ENCODE data around the gene ANAPC2.

The ANAPC2 gene

DNA sequence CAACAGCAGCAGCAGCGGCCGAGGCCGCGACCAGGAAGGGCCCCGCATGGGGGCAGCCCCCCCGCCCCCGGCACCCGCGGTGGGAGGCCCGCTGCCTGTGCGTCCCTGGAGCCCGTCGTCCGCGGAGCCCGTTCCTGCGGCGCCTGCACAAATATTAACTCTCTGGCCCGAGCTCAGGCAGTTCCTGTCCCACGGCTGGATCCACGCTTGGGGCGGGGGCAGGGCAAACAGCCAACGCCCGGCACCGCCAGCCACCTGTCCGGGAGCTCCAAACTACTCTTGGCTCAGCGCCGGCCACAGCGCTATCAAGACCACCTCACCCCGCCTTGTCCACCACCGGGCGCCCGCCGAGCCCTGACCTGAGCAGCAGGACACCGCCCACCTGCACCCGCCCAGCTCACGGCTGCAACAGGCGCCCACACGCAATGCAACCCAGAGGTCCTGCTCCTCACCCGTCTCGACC lies 18.4 kb downstream of the ANAPC2 start, which contains the start of gene LRRC26:
TSS of gene LRRC26 (minus strand) at position 156 of the 463 bp plus-strand sequence. CDS start at position 48, 108 bp downstream.
- DNase-seq (ENCODE audit: low spot score), result no peak
- TF ChIP-seq, protein P1, sequence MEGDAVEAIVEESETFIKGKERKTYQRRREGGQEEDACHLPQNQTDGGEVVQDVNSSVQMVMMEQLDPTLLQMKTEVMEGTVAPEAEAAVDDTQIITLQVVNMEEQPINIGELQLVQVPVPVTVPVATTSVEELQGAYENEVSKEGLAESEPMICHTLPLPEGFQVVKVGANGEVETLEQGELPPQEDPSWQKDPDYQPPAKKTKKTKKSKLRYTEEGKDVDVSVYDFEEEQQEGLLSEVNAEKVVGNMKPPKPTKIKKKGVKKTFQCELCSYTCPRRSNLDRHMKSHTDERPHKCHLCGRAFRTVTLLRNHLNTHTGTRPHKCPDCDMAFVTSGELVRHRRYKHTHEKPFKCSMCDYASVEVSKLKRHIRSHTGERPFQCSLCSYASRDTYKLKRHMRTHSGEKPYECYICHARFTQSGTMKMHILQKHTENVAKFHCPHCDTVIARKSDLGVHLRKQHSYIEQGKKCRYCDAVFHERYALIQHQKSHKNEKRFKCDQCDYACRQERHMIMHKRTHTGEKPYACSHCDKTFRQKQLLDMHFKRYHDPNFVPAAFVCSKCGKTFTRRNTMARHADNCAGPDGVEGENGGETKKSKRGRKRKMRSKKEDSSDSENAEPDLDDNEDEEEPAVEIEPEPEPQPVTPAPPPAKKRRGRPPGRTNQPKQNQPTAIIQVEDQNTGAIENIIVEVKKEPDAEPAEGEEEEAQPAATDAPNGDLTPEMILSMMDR (IDR thresholded peaks at IDR 0.05; ENCODE audit: borderline replicate concordance, control extremely low read depth, extremely low read depth, insufficient read depth, missing control alignments), result no peak
- in situ Hi-C loops (cut with MboI; ENCODE audit: low sequenced_read_pairs, unreplicated experiment), result no loop called here

DNA sequence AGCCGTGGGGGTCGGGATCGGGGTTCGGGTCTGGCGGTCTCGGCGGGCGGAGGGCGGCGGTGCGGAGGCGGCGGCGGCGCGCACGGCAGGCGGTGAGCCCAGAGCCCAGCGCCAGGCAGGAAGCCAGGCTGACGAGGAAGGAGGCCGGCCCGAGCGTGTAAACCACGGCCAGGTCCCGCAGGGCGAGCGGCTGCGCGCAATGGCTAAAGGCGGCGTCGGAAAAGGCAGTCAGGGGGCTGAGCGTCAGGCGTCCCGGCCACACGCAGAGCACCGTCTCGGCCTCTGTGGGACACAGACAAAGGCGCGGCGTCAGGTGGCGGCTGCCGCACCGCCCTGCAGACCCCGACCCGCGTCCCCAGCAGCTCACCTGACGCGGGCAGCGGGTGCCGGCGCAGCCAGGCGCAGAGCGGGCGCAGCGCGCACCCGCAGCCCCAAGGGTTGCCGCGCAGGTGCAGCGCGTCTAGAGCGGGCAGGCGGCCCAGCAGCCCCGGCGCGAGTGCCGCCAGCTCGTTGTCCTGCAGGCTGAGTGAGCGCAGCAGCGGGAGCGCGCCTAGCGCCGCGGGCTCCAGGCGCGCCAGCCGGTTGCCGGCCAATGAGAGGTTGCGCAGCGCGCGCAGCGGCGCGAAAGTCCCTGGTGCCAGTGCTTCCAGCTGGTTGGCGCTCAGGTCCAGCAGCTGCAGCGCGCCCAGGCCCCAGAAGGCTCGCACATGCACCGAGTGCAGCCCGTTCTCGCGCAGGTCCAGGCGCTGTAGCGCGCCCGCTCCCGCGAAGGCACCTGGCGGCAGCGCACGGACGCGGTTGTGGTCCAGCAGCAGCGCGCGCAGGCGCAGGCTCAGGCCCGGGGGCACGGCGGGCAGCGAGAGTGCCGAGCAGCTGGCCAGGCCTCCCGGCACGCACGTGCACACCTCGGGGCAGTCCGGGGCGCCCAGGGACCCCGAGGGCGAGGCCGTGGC lies 19.2 kb downstream of the ANAPC2 start:
- DNase-seq (ENCODE audit: low spot score), result peak; percentile 75
- TF ChIP-seq, protein P1 (IDR thresholded peaks at IDR 0.05; ENCODE audit: borderline replicate concordance, control extremely low read depth, extremely low read depth, insufficient read depth, missing control alignments), result no peak
- in situ Hi-C loops (cut with MboI; ENCODE audit: low sequenced_read_pairs, unreplicated experiment), result no loop called here

DNA sequence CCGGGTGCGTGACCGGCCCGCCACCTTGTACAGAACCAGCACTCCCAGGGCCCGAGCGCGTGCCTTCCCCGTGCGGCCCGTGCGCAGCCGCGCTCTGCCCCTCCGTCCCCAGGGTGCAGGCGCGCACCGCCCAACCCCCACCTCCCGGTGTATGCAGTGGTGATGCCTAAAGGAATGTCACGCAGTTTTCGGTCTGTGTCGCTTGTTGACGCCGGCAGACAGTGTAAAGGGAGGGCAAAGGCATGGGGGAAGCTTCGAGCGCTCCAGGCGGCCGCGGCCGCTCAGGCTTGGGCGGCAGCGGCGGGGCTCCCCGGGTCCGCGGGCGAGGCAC lies 19.8 kb downstream of the ANAPC2 start:
- peak; percentile 46 for DNase-seq (ENCODE audit: low spot score)
- in situ Hi-C loops (cut with MboI; ENCODE audit: low sequenced_read_pairs, unreplicated experiment), result no loop called here
- TF ChIP-seq, protein P1 (IDR thresholded peaks at IDR 0.05; ENCODE audit: borderline replicate concordance, control extremely low read depth, extremely low read depth, insufficient read depth, missing control alignments), result no peak

DNA sequence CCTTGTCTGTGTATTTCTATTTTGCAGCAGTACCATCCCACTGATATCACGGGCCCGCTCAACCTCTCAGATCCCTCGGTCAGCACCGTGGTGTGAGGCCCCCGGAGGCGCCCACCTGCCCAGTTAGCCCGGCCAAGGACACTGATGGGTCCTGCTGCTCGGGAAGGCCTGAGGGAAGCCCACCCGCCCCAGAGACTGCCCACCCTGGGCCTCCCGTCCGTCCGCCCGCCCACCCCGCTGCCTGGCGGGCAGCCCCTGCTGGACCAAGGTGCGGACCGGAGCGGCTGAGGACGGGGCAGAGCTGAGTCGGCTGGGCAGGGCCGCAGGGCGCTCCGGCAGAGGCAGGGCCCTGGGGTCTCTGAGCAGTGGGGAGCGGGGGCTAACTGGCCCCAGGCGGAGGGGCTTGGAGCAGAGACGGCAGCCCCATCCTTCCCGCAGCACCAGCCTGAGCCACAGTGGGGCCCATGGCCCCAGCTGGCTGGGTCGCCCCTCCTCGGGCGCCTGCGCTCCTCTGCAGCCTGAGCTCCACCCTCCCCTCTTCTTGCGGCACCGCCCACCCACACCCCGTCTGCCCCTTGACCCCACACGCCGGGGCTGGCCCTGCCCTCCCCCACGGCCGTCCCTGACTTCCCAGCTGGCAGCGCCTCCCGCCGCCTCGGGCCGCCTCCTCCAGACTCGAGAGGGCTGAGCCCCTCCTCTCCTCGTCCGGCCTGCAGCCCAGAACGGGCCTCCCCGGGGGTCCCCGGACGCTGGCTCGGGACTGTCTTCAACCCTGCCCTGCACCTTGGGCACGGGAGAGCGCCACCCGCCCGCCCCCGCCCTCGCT lies 20.4 kb downstream of the ANAPC2 start:
- in situ Hi-C loops (cut with MboI; ENCODE audit: low sequenced_read_pairs, unreplicated experiment), result no loop called here
- peak; percentile 59 for DNase-seq (ENCODE audit: low spot score)
- TF ChIP-seq, protein P1 (IDR thresholded peaks at IDR 0.05; ENCODE audit: borderline replicate concordance, control extremely low read depth, extremely low read depth, insufficient read depth, missing control alignments), result no peak

DNA sequence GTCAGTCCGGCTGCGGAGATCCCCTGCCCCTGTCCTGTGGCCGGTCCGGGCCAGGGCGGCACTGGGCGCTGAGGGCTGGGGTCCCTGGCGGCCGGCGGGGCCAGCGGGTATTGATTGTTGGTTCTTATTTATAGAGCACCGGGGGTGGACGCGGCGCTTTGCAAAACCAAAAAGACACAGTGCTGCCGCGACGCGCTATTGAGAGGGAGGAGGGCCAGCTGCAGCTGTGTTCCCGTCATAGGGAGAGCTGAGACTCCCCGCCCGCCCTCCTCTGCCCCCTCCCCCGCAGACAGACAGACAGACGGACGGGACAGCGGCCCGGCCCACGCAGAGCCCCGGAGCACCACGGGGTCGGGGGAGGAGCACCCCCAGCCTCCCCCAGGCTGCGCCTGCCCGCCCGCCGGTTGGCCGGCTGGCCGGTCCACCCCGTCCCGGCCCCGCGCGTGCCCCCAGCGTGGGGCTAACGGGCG lies 21.0 kb downstream of the ANAPC2 start:
- TF ChIP-seq, protein P1 (IDR thresholded peaks at IDR 0.05; ENCODE audit: borderline replicate concordance, control extremely low read depth, extremely low read depth, insufficient read depth, missing control alignments), result no peak
- in situ Hi-C loops (cut with MboI; ENCODE audit: low sequenced_read_pairs, unreplicated experiment), result no loop called here
- no peak for DNase-seq (ENCODE audit: low spot score)
